NOMO-1 treated with DMSO at 0.1 percent for 48 hours (cell line): ENCODE measurements around the gene OGFR.

Experiments used
- DNase-seq: peaks from one replicate; lab custom pipeline; 2025; ENCODE audit not compliant: unreplicated experiment; lab: John Stamatoyannopoulos, UW

OGFR gene

DNA sequence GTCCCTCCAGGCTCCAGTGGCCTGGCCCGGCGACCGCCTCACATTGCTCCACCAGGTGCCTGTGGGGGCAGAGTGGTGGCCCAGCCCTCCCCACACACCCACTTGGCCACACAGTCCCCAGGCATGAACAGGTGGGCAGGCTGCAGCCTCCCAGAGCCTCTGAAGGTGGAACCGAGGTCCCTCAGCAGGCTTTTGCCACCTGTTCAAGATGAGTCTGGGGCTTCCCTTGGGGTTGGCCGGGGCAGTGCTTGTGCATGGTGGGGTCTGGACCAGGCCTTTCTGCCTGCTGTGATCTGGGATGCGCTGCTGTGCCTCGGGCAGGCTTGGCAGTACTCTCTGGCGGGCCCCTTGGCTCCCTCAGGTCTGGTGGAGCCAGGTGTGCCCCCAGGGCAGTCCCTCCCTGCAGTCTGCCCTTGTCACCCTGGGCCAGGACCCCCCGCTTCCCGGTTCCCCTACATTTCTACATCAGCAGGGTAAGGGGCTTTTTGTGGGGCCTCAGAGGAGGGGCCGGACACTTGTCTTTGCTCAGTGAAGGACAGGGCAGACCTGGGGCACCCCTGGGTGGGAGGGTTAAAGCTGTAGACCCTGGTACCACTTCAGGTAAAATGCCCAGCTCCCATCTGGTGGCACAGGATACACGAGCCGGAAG, 9.5 kb downstream of the OGFR start:
- DNase-seq = no peak

DNA sequence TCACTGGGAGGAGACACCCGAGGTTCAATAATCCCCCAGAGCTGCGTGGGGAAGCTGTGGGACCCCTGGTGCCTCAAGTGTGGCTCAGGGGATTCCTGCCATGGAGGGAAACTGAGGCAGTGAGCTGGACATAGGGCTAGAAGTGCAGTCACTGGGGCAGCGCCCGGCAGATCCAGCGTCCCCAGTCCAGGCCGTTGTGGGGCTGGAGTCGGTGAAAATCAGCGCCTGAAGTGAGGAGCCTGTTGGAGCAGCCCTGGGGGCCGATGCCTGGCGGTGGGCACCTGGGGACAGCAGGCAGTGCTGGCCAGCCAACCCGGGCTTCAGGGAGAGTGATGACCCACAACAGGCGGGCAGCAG, 10.1 kb downstream of the OGFR start:
- no peak for DNase-seq

GRCh38 chr20:62815066-62815991, 10.7 kb downstream of the OGFR start:
- DNase-seq = no peak

DNA sequence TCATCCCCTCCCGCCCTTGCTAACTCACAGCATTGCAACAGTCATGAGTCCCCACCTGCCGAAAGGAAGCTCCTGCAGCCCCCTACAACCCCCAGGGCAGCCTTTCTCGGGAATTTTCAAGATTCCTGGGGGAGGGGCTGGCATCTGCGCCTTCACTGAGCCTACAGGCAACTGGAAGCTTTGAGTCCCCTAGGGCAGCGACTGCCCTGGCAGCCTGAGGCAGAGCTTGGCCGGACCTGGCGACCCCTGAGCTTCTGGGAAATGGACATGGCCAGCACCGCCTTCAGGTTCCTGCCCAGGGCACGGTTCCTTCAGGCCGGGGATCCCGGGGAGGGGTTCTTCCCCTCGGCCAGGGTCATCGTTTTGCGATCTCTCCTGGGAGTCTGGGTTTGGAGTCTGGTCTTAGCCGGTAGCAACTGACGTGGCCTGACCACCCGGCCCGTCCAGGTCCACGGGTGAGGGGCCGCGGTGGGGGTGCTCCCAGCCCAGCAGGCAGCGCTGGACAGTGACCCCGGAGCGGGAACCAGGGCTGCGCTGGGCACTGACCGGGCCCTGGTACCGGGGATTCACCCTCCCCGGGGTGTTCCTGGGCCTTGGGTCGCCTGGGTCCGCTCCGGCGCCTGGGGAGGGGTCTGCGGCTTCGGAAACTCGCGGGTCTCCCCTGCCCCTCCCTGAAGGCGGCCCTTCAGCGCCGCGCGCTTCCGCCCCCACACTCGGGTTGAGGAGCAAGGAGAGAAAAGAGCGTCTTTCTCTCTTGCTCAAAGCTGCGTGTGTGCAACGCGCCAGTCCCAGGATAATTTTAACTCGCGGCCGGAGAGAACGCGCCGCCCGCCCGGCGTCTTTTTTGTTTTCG, 11.6 kb downstream of the OGFR start:
- peak; percentile 26 for DNase-seq

GRCh38 chr20:62816884-62817873, 12.5 kb downstream of the OGFR start, which contains the start of gene COL9A3:
TSS of gene COL9A3 (plus strand) at chr20:62817050. CDS start at chr20:62817065, 15 bp downstream.
- no peak for DNase-seq

- no peak for DNase-seq
Measured at GRCh38 chr20:62817975-62818591, 13.4 kb downstream of the OGFR start.

DNA sequence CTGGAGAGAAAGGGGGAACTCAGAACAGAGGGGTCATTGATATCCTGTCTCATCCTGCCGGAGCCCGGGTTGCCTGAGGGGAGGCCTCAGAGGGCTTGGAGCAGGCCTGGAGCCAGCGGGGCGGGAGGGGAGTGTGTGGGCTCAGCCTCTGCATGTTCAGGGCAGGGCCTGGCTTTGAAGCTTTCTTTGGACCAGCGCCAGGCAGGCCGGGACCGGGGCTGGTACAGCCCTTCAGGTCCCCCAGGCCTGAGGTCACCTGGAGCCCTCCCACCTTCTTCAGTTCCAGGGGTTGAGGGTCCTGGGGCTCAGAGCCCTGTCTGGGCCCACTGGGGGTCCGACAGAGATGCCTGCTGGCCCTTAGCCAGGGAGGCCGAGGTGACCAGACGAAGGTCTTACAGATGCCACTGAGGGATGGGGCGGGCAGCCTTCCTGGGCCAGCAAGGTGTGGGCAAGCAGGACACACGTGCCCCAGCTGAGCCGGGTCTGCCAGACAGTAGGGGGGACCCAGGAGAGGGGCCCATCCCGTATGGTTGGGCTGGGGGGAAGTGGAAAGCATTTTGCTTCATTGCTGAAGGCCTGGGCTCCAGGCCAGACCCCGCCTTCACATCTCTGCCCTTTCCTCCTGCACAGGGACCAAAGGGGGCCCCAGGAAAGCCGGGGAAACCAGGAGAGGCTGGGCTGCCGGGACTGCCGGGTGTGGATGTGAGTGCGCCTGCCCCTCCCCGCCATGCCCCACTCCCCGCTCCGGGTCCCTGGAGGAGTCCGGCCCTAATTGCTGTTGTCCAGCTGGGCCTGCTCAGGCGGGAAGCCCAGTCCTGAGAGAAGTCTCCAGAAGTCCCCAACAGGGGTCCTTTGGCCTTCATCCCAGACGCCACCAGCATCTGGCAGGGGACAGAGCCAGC, 14.2 kb downstream of the OGFR start:
- DNase-seq = no peak

GRCh38 chr20:62819494-62820174, 15.0 kb downstream of the OGFR start:
- no peak for DNase-seq

- no peak for DNase-seq
Measured at GRCh38 chr20:62820208-62820961, 15.8 kb downstream of the OGFR start.

GRCh38 chr20:62820962-62821725, 16.5 kb downstream of the OGFR start:
- no peak for DNase-seq

GRCh38 chr20:62821726-62822210, 17.1 kb downstream of the OGFR start:
- DNase-seq = no peak

DNA sequence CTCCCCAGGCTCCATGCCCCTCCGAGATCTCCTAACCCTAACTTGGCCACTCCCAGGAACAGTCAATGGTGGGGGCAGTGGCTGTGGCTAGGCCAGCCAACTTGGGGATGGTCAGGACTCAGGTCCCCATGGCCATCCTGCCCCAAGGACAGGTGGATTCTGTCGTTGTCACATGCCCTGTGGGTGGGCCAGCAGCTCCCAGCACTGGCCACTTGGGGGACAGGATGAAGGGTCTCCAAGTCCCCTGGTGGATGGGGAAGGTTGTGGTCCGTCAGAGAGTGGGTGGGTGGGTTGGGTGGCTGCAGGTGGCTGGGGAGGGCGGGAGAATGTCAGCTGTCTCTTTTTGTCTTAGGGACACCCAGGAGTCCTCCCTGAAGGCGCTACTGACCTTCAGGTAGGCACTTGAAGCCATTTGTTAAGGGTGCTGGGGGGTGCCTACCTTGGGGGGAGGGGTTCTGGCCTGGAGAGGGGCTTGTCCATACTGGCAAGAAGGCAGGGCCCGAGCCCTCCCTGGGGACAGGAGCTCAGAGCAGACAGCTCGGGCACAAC, 17.7 kb downstream of the OGFR start:
- DNase-seq = no peak

DNA sequence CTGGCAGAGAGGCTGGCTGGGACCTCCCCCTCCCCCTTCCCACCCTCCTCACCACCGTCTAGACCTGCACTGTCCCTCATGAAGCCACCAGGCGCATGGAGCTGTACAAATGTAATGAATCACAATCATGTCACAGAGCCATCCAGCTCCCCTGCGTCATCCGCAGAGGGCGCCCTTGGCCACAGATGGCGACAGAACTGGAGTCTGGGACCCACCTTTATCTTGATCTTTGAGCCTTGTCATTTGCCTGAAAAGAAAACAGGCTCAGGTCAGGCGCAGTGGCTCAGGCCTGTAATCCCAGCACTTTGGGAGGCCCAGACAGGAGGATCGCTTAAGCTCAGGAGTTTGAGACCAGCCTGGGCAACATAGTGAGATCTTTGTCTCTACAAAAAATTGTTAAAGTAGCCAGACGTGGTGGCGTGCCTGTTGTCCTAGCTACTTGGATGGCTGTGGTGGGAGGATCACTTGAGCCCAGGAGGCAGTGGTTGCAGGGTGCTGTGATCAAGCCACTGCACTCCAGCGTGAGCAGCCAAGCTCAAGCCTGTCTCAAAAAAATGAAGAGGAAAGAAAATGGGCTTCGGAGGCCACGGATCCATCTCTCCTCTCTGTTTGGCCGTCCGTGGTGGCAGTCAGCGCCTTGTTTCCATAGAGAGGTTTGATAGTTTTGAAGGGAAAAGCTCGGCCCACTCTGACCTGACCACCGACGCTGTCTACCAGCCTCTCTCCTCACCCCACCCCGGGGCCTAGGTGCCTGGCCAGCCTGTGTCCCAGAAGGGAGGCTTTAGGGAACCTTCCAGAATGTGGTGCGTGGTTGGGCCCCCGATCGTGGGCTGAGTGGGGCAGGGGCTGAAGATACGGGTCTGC, 18.4 kb downstream of the OGFR start:
- DNase-seq = peak; percentile 86

DNA sequence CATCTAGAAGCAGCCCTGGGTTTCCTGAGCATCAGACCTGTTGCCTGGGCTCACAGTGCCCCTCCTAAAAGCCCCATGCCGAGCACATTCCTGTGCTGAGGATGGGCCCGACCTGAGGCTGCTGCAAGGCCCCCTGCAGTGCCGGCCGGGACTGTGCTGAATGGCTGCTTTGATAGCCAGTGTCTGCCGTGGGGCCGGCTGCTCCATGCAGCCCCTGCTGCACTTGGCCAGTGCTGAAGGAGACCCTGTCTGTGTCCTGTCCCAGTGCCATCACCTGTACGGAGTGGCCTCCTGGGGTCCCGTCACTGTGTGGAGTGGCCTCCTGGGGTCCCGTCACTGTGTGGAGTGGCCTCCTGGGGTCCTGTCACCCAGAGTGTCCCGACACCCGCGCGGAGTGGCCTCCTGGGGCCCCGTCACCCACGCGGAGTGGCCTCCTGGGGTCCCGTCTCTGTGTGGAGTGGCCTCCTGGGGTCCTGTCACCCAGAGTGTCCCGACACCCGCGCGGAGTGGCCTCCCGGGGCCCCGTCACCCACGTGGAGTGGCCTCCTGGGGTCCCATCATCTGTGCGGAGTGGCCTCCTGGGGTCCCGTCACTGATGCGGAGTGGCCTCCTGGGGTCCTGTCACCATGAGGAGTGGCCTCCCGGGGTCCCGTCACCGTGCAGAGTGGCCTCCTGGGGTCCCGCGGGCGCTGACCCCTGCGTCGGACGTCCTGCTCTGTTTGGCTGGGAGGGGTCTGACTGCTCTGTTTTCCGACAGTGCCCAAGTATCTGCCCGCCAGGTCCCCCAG, 19.2 kb downstream of the OGFR start:
- DNase-seq = no peak
